NCI-H460 (cell line): Measurements from ENCODE around the gene SLC4A5. TPM values are rescaled to one million over a fixed set of nuclear protein-coding genes. Genes with fewer than 3 reads are reported as not detected.
"Not testable (repeated sequence)": the region's sequence is repeated elsewhere in the genome, so short reads cannot be mapped to it uniquely, and the experiment has no call there.

ENCODE experiments used
- DNase-seq: peaks from one replicate; pipeline ENCODE4 v3.0.0-alpha.2; 2016; ENCODE audit warnings: low read depth; ENCODE audit errors: extremely low read depth
- total RNA-seq: library from RNA; depleted of rRNA; stranded (reverse); fragments of >200 nt; shearing (Covaris generic); gene quantifications from 2 replicates; pipeline ENCODE4 v1.2.3, GENCODE V29; 2014

SLC4A5 gene
- total RNA-seq, 1 experiment from 2014 or later: 0.40 TPM

GRCh38 chr2:74204436-74204835 lies 138.8 kb downstream of the SLC4A5 start:
- no peak for DNase-seq

DNA sequence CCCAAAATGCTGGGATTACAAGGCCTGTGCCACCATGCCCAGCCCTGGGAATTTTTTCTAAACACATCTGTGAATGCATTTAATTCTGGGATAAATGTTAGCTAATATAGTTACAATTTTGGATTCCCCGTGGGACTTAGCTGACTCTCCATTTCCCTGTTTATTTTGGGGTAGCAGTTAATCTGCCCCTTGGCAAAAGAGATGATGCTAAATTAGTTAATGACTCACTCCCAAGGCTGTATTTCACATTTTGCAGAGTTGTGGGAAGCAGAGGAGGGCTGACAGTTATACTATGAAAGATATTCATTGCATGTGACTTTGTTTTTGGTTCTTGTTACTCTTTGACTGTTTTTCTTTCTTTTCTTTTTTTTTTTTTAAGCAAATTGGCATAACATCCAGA lies 141.6 kb downstream of the SLC4A5 start:
- DNase-seq: no peak

GRCh38 chr2:74201196-74201595 lies 142.0 kb downstream of the SLC4A5 start:
- DNase-seq: no peak

DNA sequence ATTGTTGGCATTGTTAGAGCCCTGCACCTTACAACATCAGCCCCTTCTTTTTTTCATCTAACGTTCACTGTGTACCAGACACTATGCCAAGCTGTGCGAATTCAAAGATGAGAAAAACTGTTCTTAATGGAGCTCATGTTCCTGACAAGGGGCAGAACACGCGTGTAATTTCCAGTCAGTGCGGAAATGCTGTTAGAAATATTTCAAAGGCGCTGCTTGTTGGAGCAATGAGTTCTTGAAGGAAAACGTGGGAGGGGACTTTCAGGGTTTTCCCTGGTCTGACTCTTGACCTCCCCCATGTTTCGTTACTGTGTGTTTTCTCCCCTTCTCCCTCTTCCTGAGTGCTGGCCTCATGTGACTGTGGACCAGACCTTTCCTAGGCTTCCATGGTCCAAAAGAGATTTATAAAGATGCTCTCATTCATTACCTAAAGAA lies 143.3 kb downstream of the SLC4A5 start:
- DNase-seq: no peak

DNA sequence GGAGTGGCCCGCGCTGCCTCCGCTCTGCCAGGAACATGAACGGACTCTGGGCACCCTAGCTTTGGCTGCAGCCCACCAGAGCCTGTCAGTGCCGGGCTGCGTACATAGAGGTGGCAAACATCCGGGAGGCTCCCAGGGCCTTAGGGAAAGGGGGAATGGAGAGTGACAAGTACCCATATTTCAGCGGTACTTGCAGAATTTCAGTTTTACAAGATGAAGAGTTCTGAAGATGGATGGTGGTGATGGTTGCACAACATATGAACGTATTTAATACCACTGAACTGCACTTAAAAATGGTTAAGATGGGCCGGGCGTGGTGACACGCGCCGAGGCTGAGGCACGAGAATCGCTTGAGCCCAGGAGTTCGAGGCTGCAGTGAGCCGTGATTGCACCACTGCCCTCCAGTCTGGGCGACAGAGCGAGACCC lies 143.9 kb downstream of the SLC4A5 start:
- no peak for DNase-seq

DNA sequence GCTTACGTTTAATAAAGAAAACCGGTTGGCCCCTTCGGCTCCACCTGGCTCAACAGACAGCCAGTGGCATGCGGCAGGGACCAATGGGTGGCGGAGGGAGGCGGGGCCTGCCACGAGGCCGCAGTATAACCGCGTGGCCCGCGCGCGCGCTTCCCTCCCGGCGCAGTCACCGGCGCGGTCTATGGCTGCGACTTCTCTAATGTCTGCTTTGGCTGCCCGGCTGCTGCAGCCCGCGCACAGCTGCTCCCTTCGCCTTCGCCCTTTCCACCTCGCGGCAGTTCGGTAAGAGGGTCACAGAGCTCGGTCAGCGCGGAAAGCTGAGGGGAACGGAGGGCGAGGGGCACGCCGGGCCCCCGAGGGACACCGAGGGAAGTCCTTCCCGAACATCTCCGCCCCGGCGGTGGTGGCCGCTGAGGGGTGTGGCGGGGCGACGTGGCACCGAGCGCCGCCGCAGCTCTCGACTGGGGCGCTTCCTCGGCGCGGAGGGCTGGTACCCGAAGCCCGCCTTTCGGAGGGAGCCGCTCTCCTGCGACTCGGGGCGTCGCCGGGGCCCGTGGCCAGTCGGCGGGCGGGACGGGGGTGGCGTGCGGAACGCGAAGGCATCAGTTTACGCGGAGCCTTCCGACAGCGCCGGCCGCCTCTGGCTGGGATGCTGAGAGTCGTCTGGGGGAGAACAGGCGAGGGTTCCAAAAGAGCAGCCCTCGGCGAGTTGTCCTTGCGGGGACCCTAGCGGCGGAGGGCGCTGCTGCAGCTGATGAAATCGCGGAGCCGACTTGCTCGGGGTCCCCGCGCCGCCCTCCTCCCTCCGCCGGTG lies 144.5 kb downstream of the SLC4A5 start, which contains the start of gene MTHFD2:
Gene MTHFD2 (plus strand): TSS at position 155 of the 814 bp plus-strand sequence. CDS start 27 bp downstream, at position 182.
- DNase-seq: peak; percentile 99

- DNase-seq: no peak
These were observed 145.2 kb downstream of the SLC4A5 start for GRCh38 chr2:74198023-74198460.

DNA sequence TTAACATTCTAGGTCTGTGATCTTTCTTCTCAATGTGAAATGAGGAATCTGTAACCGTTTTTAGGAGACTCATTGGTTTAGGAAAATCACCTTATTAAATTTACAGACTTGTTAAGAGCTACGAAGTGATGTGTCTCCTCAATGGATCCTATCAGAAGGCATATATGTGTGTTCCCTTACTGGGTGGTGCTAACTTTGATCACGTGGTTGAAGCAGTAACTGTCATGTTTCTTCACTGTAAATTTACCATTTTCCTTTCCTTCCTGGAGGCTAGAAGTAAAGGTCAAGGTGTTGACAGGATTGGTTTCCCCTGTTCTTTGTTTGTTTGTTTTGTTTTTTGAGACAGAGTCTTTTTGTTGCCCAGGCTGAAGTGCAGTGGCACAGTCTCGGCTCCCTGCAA lies 146.2 kb downstream of the SLC4A5 start:
- DNase-seq: no peak

GRCh38 chr2:74194799-74195198 lies 148.4 kb downstream of the SLC4A5 start:
- no peak for DNase-seq

- DNase-seq: no peak
These were observed 151.4 kb downstream of the SLC4A5 start for GRCh38 chr2:74191596-74192380.

DNA sequence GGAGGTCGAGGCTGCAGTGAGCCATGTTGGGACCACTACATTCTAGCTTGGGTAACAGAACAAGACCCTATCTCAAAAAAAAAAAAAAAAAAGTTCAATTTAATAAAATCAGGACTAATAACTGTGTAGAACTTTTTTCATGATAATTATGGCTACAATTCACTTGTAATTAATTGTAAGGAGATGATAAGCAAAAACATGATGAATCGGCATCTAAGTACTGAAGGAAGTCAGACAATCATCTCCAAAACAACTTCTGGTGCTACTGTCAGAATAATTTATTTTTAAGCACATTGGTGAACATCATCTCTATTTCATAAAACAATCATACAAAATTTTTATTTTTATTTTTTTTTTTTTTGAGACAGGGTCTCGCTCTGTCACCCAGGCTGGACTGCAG lies 154.5 kb downstream of the SLC4A5 start:
- no peak for DNase-seq

DNA sequence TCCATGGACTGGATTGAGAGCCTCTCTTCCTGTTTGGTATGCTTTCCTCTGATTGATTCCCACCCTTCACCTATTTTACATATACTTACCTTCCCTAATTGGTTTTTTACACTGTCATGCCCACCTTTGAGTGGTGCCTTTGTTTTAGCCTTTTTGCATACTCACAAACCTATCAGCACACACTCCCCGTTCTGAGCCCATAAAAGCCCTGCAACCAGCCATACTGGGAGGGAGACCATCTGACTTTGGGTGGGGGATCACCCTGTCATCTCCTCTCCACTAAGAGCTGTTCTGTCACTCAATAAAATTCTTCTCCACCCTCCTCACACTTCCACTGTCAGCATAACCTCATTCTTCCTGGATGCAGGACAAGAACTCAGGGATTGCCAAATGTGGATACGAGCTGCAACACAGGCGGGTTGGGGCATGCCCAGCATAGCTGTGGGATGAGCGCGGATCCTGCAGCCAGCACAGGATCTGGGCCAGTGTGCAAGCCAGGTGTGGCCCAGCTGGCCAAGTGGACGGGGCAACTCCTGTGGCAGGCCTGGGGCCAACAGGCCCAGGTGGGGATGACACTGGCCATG lies 155.1 kb downstream of the SLC4A5 start:
- DNase-seq: no peak

- DNase-seq: not testable (repeated sequence)
These were observed 156.5 kb downstream of the SLC4A5 start for GRCh38 chr2:74186706-74187105.

DNA sequence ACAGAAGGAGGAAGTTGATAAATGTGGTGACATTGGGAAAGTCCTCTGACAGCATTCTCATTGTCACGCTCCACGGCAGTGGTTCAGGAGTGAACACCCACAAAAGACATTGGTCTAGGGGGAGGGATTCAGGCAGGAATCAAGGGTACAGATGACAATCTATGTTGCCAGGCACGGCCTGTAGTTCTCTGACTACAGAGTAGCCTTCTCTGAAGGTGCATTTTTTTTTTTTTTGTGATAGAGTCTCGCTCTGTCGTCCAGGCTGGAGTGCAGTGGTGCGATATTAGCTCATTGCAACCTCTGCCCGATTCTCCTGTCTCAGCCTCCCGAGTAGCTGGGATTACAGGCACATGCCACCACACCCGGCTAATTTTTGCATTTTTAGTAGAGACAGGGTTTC lies 157.2 kb downstream of the SLC4A5 start:
- no peak for DNase-seq

DNA sequence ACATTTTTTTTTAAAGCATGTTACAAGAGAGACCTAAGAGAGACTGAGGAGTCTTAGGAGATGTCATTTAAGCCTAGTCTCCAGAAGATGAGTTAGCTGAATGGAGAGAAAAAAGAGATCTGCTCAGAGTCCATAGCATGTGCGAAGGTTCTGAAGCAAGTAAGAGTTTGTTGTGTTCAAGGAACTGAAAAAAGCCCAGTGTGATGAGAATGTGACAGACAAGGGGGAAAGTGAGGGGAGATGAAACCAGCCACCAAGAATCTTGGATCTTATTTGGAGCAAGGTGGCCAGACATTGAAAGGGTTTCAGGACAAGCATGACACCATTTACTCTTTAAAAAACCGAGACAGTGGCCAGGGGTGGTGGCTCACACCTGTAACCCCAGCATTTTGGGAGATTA lies 159.3 kb downstream of the SLC4A5 start:
- no peak for DNase-seq

- DNase-seq: no peak
These were observed 161.5 kb downstream of the SLC4A5 start for GRCh38 chr2:74181739-74182138.

DNA sequence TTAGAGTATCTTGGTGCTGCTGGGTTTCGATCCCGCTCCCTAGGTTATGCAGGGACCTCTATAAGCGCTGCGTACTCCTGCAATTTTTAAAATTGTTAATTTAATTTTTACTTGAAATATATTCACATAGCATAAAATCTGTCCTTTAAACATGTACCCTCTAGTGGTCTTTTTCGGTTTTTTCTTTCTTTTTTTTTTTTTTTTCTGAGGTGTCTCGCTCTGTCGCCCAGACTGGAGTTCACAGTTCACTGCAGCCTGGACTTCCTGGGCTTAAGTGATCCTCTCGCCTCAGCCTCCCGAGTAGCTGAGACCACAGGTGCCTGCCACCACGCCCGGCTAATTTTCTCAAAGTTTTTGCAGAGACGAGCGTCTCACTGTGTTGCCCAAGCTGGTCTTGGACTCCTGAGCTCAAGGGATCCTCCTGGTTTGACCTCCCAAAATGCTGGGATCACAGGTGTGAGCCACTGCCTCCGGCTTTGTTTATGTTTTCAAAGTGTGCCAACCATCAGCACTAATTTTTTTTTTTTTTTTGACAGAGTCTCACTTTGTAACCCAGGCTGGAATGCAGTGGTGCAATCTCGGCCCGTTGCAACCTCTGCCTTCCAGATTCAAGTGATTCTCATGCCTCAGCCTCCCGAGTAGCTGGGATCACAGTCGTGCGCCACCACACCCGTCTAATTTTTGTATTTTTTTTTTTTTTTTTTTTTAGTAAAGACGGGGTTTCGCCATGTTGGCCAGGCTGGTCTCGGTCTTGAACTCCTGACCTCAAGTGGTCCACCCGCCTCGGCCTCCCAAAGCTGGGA lies 164.0 kb downstream of the SLC4A5 start:
- DNase-seq: no peak

DNA sequence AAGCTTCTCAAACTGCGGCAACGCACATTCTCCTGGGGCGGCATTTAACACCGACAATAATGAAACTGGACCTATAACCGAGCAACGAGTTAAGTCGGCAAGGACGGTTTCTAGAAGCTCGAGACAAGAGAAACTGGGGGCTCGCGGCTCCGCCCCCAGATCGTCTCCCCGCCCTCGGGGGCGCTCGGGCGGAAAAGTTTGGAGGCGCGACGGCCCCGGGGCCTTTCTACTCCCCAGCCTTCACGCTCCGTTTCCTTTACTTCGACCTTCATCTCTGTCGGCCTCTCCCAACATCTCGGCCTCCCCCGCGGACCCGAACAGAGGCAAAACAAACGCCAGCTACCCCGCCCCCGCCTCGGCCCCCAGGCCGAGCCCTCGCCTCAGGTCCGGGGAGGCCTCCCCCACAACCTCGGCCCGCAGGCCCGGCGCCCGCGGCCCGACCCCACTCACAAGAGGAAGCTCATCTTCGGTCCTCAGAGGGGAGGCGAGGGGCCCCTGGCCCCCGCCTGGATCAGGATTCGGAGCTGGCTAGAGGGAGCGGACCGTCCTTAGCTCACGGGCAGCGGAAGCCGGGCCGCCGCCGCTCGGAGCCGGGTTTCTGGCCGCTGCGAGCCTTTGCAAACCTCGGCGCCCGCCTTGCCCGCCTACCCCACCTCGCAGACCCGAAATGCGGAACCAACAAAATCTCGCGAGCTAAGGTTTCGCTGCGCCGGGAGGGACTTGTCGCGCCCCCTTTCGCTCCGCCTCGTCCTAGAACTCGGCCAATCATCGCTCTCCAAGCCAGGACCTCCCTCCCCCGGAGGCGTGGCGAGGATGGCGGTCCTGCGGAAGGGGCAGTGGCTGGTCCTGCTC lies 164.8 kb downstream of the SLC4A5 start, which contains the start of gene MOB1A:
Gene MOB1A (minus strand): TSS at position 669 of the 852 bp plus-strand sequence. CDS start 205 bp downstream, at position 464.
- DNase-seq: peak; percentile 99

GRCh38 chr2:74177696-74178095 lies 165.5 kb downstream of the SLC4A5 start:
- DNase-seq: no peak
